Measurements from ENCODE around the gene CD99.

GRCh38 chrX:2656257-2656836 lies 34.7 kb upstream of the CD99 start:
- TF ChIP-seq POLR2A (IDR thresholded peaks at IDR 0.05) = no peak
- no peak for TF ChIP-seq CTCF (IDR thresholded peaks at IDR 0.05 in 4 of 5, conservative IDR thresholded peaks at IDR 0.05 in 1 of 5)

All from gastrocnemius medialis (tissue), 4 donors.